GM12801 (cell line): Measurements from ENCODE around the gene MMP8.

Experiments
- CTCF ChIP-seq: IDR thresholded peaks from one replicate; pipeline ENCODE4 v1.5.1; 2011; ENCODE audit warnings: control low read depth; ENCODE audit not compliant: insufficient read length; ENCODE audit errors: extremely low read depth

Gene MMP8

GRCh38 chr11:102724904-102725500 lies at the start of gene MMP8:
Gene MMP8 (minus strand): TSS chr11:102724954. CDS start chr11:102724855, 99 bp downstream.
- no peak for TF ChIP-seq CTCF

- no peak for TF ChIP-seq CTCF
Observed at GRCh38 chr11:102773386-102773785, 48.6 kb upstream of the MMP8 start.

- no peak for TF ChIP-seq CTCF
Observed at GRCh38 chr11:102771351-102771750, 46.6 kb upstream of the MMP8 start.

- no peak for TF ChIP-seq CTCF
Observed at GRCh38 chr11:102770191-102770590, 45.4 kb upstream of the MMP8 start.

- TF ChIP-seq CTCF, result no peak
Observed at GRCh38 chr11:102767800-102768199, 43.0 kb upstream of the MMP8 start.

GRCh38 chr11:102763440-102763839 lies 38.7 kb upstream of the MMP8 start:
- TF ChIP-seq CTCF, result no peak

- no peak for TF ChIP-seq CTCF
Observed at GRCh38 chr11:102762361-102762767, 37.6 kb upstream of the MMP8 start.

- no peak for TF ChIP-seq CTCF
Observed at GRCh38 chr11:102761646-102762238, 37.0 kb upstream of the MMP8 start.
